HepG2 (cell line): ENCODE data around the gene P2RY11. TPM values are rescaled to one million over a fixed set of nuclear protein-coding genes. Genes with fewer than 3 reads are reported as not detected.

ENCODE experiments used
- ARNT ChIP-seq: fragments of 450-650 bp; IDR thresholded peaks from 2 replicates; pipeline ENCODE4 v1.6.1; 2017
- ARNT2 ChIP-seq: sonication (generic); formaldehyde crosslinking; IDR thresholded peaks from 2 replicates; pipeline ENCODE4 v1.8.0; 2022; ENCODE audit warnings: mild to moderate bottlenecking, low read depth, missing genetic modification reagents, moderate library complexity
- ATF4 ChIP-seq, 2 experiments: fragments of 450-650 bp in 1 of 2; sonication (generic) in 1 of 2; formaldehyde crosslinking; IDR thresholded peaks; 2 replicates each; pipeline versions ENCODE4 v1.5.0 to v1.8.0; 2020 to 2022; ENCODE audit warnings: mild to moderate bottlenecking in 1 of 2, missing genetic modification reagents in 1 of 2
- DBP ChIP-seq: sonication (generic); formaldehyde crosslinking; IDR thresholded peaks from 2 replicates; pipeline ENCODE4 v1.4.0; 2020; ENCODE audit warnings: missing genetic modification reagents; ENCODE audit errors: not compliant biosample characterization
- DNMT3B ChIP-seq: conservative IDR thresholded peaks from 2 replicates; pipeline ENCODE4 v1.6.1; 2016; ENCODE audit warnings: missing biosample characterization, control low read depth
- EEA1 ChIP-seq: sonication (generic); formaldehyde crosslinking; IDR thresholded peaks from 2 replicates; pipeline ENCODE4 v1.5.1; 2020; ENCODE audit warnings: mild to moderate bottlenecking, missing genetic modification reagents, borderline replicate concordance
- GMEB2 ChIP-seq: IDR thresholded peaks from 2 replicates; pipeline ENCODE4 v1.6.1; 2016; ENCODE audit warnings: missing biosample characterization, missing genetic modification reagents, low read depth
- HES4 ChIP-seq: sonication (generic); formaldehyde crosslinking; IDR thresholded peaks from 2 replicates; pipeline ENCODE4 v1.9.0; 2021; ENCODE audit warnings: mild to moderate bottlenecking, missing genetic modification reagents, borderline replicate concordance
- HIC2 ChIP-seq: sonication (generic); formaldehyde crosslinking; IDR thresholded peaks from 2 replicates; pipeline ENCODE4 v1.9.0; 2022; ENCODE audit warnings: low read depth, missing genetic modification reagents
- MTF2 ChIP-seq: sonication (generic); formaldehyde crosslinking; IDR thresholded peaks from 2 replicates; pipeline ENCODE4 v1.5.0; 2020; ENCODE audit warnings: missing genetic modification reagents, borderline replicate concordance
- MYNN ChIP-seq: sonication (generic); formaldehyde crosslinking; IDR thresholded peaks from 2 replicates; pipeline ENCODE4 v1.4.0; 2020; ENCODE audit warnings: mild to moderate bottlenecking, low read depth, missing genetic modification reagents
- PLRG1 ChIP-seq: fragments of 450-650 bp; conservative IDR thresholded peaks from 2 replicates; pipeline ENCODE4 v1.6.1; 2016
- RCOR2 ChIP-seq: IDR thresholded peaks from 2 replicates; pipeline ENCODE4 v1.6.1; 2016; ENCODE audit warnings: missing biosample characterization, missing genetic modification reagents
- REST ChIP-seq, 2 experiments: IDR thresholded peaks; 2 replicates each; pipeline ENCODE4 v1.6.1; 2011 to 2012; ENCODE audit warnings: low read length in 2 of 2, borderline replicate concordance in 1 of 2, low read depth in 1 of 2, mild to moderate bottlenecking in 1 of 2, moderate library complexity in 1 of 2
- SAFB2 ChIP-seq: sonication (generic); formaldehyde crosslinking; IDR thresholded peaks from 2 replicates; pipeline ENCODE4 v1.5.1; 2020; ENCODE audit warnings: missing genetic modification reagents, low read depth, mild to moderate bottlenecking, borderline replicate concordance
- TP53 ChIP-seq: sonication (generic); formaldehyde crosslinking; conservative IDR thresholded peaks from 2 replicates; pipeline ENCODE4 v1.4.0; 2020; ENCODE audit warnings: missing genetic modification reagents
- ZMYM4 ChIP-seq: sonication (generic); formaldehyde crosslinking; IDR thresholded peaks from 2 replicates; pipeline ENCODE4 v1.8.1; 2023; ENCODE audit warnings: mild to moderate bottlenecking, missing genetic modification reagents
- ZNF264 ChIP-seq: sonication (generic); formaldehyde crosslinking; IDR thresholded peaks from 2 replicates; pipeline ENCODE4 v1.4.0; 2020; ENCODE audit warnings: missing genetic modification reagents
- ZNF382 ChIP-seq: sonication (generic); formaldehyde crosslinking; IDR thresholded peaks from 2 replicates; pipeline ENCODE4 v1.5.0; 2020; ENCODE audit warnings: missing genetic modification reagents, mild to moderate bottlenecking, borderline replicate concordance
- ZNF766 ChIP-seq: sonication (generic); formaldehyde crosslinking; IDR thresholded peaks from 2 replicates; pipeline ENCODE4 v1.5.0; 2020; ENCODE audit warnings: missing genetic modification reagents, borderline replicate concordance
- polyA plus RNA-seq, 8 experiments: library from polyadenylated mRNA; depleted of rRNA in 3 of 8; stranded (reverse) in 7 of 8; unstranded in 1 of 8; fragments of >200 nt; fragmentation: Illumina TruSeq in 4 of 8; extraction: Trizol in 4 of 8; gene quantifications; 2 replicates each; pipeline versions ENCODE4 v1.2.1 to v1.2.3, GENCODE V29; 2011 to 2016; ENCODE audit warnings: low read depth in 4 of 8, missing spikeins in 1 of 8, mixed read lengths in 1 of 8; ENCODE audit not compliant: insufficient read depth in 1 of 8
- total RNA-seq, 5 experiments: library from RNA; depleted of rRNA; stranded (reverse); fragments of >200 nt; fragmentation: Illumina TruSeq; extraction: Trizol; gene quantifications; 2 replicates each; pipeline ENCODE4 v1.2.3, GENCODE V29; 2016; ENCODE audit warnings: low read depth in 1 of 5

Gene P2RY11
- total and polyA plus RNA-seq, 2 of the 13 experiments (the other 11 are each of a cell fraction or from before 2014, with no cell fraction given): 4.0 to 7.8 TPM

GRCh38 chr19:10112895-10113591 is 1.6 kb downstream of the P2RY11 start (continued):
- TF ChIP-seq ATF4 (CRISPR knock-in tag; IDR thresholded peaks at IDR 0.05) (no peak), ZNF766 (CRISPR knock-in tag) (no peak), DNMT3B (no peak), HES4 (CRISPR knock-in tag) (no peak), ZMYM4 (CRISPR knock-in tag) (no peak), ZNF382 (CRISPR knock-in tag) (no peak), PLRG1 (no peak), REST (IDR thresholded peaks at IDR 0.05; ENCODE audit: borderline replicate concordance in 1 of 2, low read depth in 1 of 2, low read length in 2 of 2) (no peak), HIC2 (CRISPR knock-in tag) (no peak), ZNF264 (CRISPR knock-in tag) (no peak), GMEB2 (CRISPR knock-in tag) (no peak), EEA1 (CRISPR knock-in tag) (no peak), SAFB2 (CRISPR knock-in tag) (no peak), ARNT2 (CRISPR knock-in tag) (no peak), TP53 (CRISPR knock-in tag) (no peak), ARNT (no peak), DBP (no peak), MTF2 (CRISPR knock-in tag) (no peak), MYNN (CRISPR knock-in tag) (no peak), RCOR2 (no peak)
